Muscle layer of colon (tissue), 2 donors: ENCODE data around the gene RAB7A.
"Not testable (repeated sequence)": the region's sequence is repeated elsewhere in the genome, so short reads cannot be mapped to it uniquely, and the experiment has no call there.

Source experiments
- H3K27ac ChIP-seq: one replicate; pipeline ENCODE4 v1.7.0; 2013; ENCODE audit warnings: low read depth, mild to moderate bottlenecking, low read length, moderate library complexity
- H3K27me3 ChIP-seq, 2 donors: one replicate each; pipeline ENCODE4 v1.7.0; 2013; ENCODE audit warnings: low read length in 2 of 2, mild to moderate bottlenecking in 2 of 2; ENCODE audit not compliant: insufficient read depth in 2 of 2, control insufficient read depth in 1 of 2
- H3K36me3 ChIP-seq: one replicate; pipeline ENCODE4 v1.7.0; 2013; ENCODE audit warnings: mild to moderate bottlenecking, low read length; ENCODE audit not compliant: insufficient read depth
- H3K4me1 ChIP-seq: one replicate; pipeline ENCODE4 v1.7.0; 2013; ENCODE audit warnings: mild to moderate bottlenecking, low read length; ENCODE audit not compliant: insufficient read depth
- H3K4me3 ChIP-seq, 2 donors: one replicate each; pipeline ENCODE4 v1.7.0; 2013; ENCODE audit warnings: low read length in 2 of 2, low read depth in 1 of 2, mild to moderate bottlenecking in 1 of 2, moderate library complexity in 1 of 2
- H3K9ac ChIP-seq: one replicate; pipeline ENCODE4 v1.7.0; 2013; ENCODE audit warnings: low read length
- H3K9me3 ChIP-seq: one replicate; pipeline ENCODE4 v1.7.0; 2013; ENCODE audit warnings: mild to moderate bottlenecking, low read length
- donor health status: abdominal sarcoma.
- donor health status: Adenocarcinoma of cecum.

Gene RAB7A

GRCh38 chr3:128761392-128761791 is 35.4 kb downstream of the RAB7A start:
- no peaks in the 10 kb centered on the region for H3K36me3 ChIP-seq
- no peak overlapping the region for H3K27ac ChIP-seq
- no peak overlapping the region for H3K9ac ChIP-seq
- peaks cover 31% of the 10 kb centered on the region for H3K4me1 ChIP-seq
- no peaks in the 10 kb centered on the region for H3K27me3 ChIP-seq
- no peaks in the 10 kb centered on the region for H3K9me3 ChIP-seq
- H3K4me3 ChIP-seq = no peak overlapping the region

DNA sequence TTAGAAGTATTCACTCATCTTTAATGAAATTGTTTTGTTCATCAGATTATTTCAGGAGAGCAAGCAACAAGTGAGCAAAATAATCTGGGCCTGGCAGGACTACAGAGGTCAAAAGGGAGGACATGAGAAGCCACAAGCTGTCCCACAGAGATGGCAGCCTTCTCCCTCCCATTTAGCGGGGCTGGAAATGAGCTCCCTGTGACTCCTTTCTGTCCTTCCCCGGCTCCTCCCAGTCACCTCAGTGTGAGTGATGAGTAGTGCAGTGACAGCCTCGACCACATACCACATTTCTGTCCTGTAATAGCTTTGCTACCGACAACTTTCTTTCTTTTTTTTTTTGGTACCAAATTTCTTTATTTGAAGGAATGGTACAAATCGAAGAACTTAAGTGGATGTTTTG is 38.0 kb downstream of the RAB7A start:
- H3K4me1 ChIP-seq = peaks cover 41% of the 10 kb centered on the region
- no peaks in the 10 kb centered on the region for H3K9me3 ChIP-seq
- no peaks in the 10 kb centered on the region for H3K27me3 ChIP-seq
- no peak overlapping the region for H3K27ac ChIP-seq
- no peaks in the 10 kb centered on the region for H3K36me3 ChIP-seq
- no peak overlapping the region for H3K9ac ChIP-seq
- no peak overlapping the region for H3K4me3 ChIP-seq

- H3K36me3 ChIP-seq = no peaks in the 10 kb centered on the region
- peaks cover 40% of the 10 kb centered on the region for H3K4me1 ChIP-seq
- H3K4me3 ChIP-seq = no peak overlapping the region
- no peak overlapping the region for H3K27ac ChIP-seq
- H3K27me3 ChIP-seq = no peaks in the 10 kb centered on the region
- no peak overlapping the region for H3K9ac ChIP-seq
- H3K9me3 ChIP-seq = no peaks in the 10 kb centered on the region
These were observed 38.9 kb downstream of the RAB7A start for GRCh38 chr3:128764863-128765262.

GRCh38 chr3:128767094-128767750 is 41.2 kb downstream of the RAB7A start:
- H3K27me3 ChIP-seq = no peaks in the 10 kb centered on the region
- H3K36me3 ChIP-seq = no peaks in the 10 kb centered on the region
- no peak overlapping the region for H3K9ac ChIP-seq
- peaks cover 34% of the 10 kb centered on the region for H3K4me1 ChIP-seq
- H3K27ac ChIP-seq = no peak overlapping the region
- H3K9me3 ChIP-seq = no peaks in the 10 kb centered on the region
- H3K4me3 ChIP-seq = no peak overlapping the region

DNA sequence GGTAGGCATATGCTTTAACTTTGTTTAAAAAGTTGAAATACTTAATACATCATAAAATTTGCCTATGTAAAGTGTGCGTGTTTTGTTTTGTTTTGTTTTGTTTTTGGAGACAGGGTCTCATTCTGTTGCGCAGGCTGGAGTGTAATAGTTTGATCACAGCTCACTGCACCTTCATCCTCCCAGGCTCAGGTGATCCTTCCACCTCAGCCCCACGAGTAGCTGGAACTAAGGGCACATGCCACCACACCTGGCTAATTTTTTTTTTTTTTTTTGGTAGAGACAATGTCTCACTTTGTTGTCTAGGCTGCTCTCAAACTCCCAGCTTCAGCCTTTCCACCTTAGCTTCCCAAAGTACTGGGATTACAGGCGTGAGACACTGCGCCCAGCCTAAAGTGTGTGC is 42.5 kb downstream of the RAB7A start:
- no peak overlapping the region for H3K4me3 ChIP-seq
- no peaks in the 10 kb centered on the region for H3K36me3 ChIP-seq
- H3K9ac ChIP-seq = no peak overlapping the region
- H3K4me1 ChIP-seq = peaks cover 34% of the 10 kb centered on the region
- H3K27me3 ChIP-seq = no peaks in the 10 kb centered on the region
- no peaks in the 10 kb centered on the region for H3K9me3 ChIP-seq
- no peak overlapping the region for H3K27ac ChIP-seq

DNA sequence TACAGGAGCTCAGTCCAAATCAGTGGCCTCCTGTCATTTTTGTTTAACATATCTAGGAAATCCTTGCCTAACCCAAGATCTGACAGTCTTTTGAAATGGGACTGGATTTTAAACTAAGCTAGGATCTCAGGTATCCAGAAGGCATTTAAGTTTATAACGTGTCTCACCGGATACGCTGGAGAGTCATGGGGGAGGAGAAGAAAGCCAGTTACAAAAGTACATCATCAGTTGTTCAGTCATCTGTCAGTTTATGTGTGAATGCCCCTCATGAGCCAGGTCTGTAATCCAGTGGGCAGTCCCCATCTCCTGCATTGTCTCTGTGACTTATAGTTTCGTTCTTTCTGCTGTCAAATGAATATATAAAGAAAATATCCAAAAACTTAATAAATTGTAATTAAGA is 44.4 kb downstream of the RAB7A start:
- peaks cover 39% of the 10 kb centered on the region for H3K4me1 ChIP-seq
- H3K27ac ChIP-seq = no peak overlapping the region
- H3K9me3 ChIP-seq = no peaks in the 10 kb centered on the region
- H3K4me3 ChIP-seq = no peak overlapping the region
- no peak overlapping the region for H3K9ac ChIP-seq
- no peaks in the 10 kb centered on the region for H3K36me3 ChIP-seq
- no peaks in the 10 kb centered on the region for H3K27me3 ChIP-seq

DNA sequence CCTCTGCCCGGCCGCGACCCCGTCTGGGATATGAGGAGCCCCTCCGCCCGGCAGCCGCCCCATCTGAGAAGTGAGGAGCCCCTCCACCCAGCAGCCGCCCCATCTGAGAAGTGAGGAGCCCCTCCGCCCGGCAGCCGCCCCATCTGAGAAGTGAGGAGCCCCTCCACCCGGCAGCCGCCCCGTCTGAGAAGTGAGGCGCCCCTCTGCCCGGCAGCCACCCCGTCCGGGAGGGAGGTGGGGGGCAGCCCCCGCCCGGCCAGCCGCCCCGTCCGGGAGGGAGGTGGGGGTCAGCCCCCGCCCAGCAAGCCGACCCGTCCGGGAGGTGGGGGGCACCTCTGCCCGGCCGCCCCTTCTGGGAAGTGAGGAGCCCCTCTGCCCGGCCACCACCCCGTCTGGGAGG is 47.2 kb downstream of the RAB7A start:
- not testable (repeated sequence) for H3K27ac ChIP-seq, H3K27me3 ChIP-seq, H3K36me3 ChIP-seq, H3K9me3 ChIP-seq, H3K4me3 ChIP-seq, H3K9ac ChIP-seq
- H3K4me1 ChIP-seq = peaks cover 40% of the 10 kb centered on the region

- H3K4me1 ChIP-seq = peaks cover 36% of the 10 kb centered on the region
- H3K9ac ChIP-seq, H3K27me3 ChIP-seq, H3K36me3 ChIP-seq, H3K27ac ChIP-seq, H3K9me3 ChIP-seq, H3K4me3 ChIP-seq: not testable (repeated sequence)
These were observed 47.6 kb downstream of the RAB7A start for GRCh38 chr3:128773592-128773991.

DNA sequence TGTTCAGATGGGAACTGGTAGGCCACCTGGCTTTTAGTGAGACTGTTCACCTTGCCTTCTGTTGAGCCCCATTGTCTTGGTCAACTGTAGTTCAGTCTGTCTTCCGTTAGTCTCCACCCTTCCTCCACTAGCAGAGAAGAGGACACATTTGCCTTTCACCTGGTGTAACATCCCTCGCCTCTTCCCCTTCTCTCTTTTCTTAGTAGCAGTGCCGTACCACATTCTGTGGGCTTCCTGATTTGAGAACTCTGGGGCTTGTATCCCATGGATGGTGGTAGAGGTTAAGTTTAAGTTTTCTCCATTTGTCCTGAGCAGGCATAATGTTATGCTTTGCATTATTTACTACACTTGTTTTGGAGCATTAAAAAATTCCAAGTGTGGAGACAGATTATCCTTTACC is 49.3 kb downstream of the RAB7A start:
- peaks cover 35% of the 10 kb centered on the region for H3K4me1 ChIP-seq
- H3K36me3 ChIP-seq = no peaks in the 10 kb centered on the region
- H3K9ac ChIP-seq = no peak overlapping the region
- no peak overlapping the region for H3K27ac ChIP-seq
- H3K4me3 ChIP-seq = no peak overlapping the region
- no peaks in the 10 kb centered on the region for H3K27me3 ChIP-seq
- no peaks in the 10 kb centered on the region for H3K9me3 ChIP-seq

GRCh38 chr3:128775906-128776542 is 50.0 kb downstream of the RAB7A start:
- Histone ChIP-seq H3K36me3 (no peaks in the 10 kb centered on the region), H3K9me3 (no peaks in the 10 kb centered on the region), H3K27me3 (no peaks in the 10 kb centered on the region), H3K4me3 (no peak overlapping the region), H3K9ac (no peak overlapping the region), H3K4me1 (peaks cover 43% of the 10 kb centered on the region), H3K27ac (no peak overlapping the region)

GRCh38 chr3:128780101-128780837 is 54.3 kb downstream of the RAB7A start:
- Histone ChIP-seq H3K4me3 (no peak overlapping the region), H3K27ac (no peak overlapping the region), H3K9ac (no peak overlapping the region), H3K36me3 (no peaks in the 10 kb centered on the region), H3K27me3 (no peaks in the 10 kb centered on the region), H3K9me3 (no peaks in the 10 kb centered on the region), H3K4me1 (peaks cover 59% of the 10 kb centered on the region)
